GM21367 (cell line): ENCODE measurements around the gene ADAMTSL3.
"Not testable (repeated sequence)": the region's sequence is repeated elsewhere in the genome, so short reads cannot be mapped to it uniquely, and the experiment has no call there.

Experiments
- ATAC-seq: cut with Tn5 transposase; IDR thresholded peaks from one replicate; pipeline ENCODE4 v1.9.1; 2021; ENCODE audit not compliant: unreplicated experiment

The ADAMTSL3 gene

GRCh38 chr15:83747050-83747717 lies 93.3 kb downstream of the ADAMTSL3 start:
- no peak for ATAC-seq

GRCh38 chr15:83747718-83748110 lies 93.8 kb downstream of the ADAMTSL3 start:
- no peak for ATAC-seq

DNA sequence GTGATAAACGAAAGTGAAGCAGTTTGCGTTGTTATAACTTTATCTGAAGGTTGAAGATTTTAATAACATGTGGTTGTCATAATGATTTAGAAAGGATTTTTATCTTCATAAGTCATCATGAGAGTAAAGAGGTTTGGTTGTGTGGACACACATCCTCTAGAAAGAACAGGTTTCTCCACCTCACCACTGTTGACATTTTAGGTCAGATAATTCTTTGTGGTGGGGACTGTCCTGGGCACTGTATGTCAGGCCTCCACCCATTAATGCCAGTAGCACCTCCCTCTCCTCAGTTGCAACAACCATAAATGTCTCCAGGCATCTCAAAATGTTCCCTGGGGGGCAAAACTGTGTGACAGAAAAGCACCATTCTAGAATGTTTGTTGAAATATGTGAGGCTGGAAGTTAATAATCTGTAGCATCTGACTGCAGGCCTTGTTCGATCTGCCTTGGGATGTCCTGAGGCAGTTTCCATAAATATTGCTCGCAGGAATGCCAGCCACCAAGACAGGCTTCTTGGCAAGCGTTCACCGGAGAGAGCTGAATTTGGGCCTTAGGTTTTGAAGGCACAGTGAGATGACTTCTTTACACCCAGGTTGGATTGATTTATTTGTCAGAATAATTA lies 100.1 kb downstream of the ADAMTSL3 start:
- no peak for ATAC-seq

DNA sequence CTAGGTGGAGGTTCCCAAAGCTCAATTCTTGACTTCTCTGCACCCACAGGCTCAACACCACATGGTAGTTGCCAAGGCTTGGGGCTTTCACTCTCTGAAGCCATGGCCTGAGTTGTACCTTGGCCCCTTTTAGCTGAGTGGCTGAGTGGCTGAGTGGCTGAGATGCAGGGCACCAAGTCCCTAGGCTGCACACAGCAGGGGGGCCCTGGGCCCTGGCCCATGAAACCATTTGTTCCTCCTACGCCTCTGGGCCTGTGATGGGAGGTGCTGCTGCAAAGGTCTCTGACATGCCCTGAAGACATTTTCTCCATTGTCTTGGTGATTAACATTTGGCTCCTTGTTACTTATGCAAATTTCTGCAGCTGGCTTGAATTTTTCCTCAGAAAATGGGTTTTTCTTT lies 103.4 kb downstream of the ADAMTSL3 start:
- ATAC-seq: not testable (repeated sequence)

- no peak for ATAC-seq
Measured at GRCh38 chr15:83762367-83762766, 108.4 kb downstream of the ADAMTSL3 start.

GRCh38 chr15:83764201-83764838 lies 110.4 kb downstream of the ADAMTSL3 start:
- ATAC-seq: no peak

DNA sequence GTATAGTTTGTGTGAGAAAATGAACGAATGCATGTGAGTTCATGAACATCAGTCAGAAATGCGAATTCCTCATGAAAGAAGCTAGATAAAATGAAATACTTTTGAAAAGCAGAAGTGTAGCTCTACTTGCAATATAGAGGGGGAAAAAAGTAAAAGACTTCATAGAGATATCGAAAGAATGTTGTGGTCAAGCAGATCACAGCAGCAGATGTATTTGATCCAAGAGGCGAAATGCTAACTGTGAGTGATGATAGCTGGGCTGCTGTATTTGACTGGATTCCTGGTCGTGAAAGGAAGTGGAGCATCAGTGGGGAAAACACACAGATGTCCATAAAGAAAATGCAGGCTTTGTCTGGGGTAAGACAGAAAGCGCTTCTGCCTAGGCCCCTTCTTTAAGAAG lies 112.4 kb downstream of the ADAMTSL3 start:
- ATAC-seq: no peak

- ATAC-seq: no peak
Measured at GRCh38 chr15:83767741-83768140, 113.8 kb downstream of the ADAMTSL3 start.

DNA sequence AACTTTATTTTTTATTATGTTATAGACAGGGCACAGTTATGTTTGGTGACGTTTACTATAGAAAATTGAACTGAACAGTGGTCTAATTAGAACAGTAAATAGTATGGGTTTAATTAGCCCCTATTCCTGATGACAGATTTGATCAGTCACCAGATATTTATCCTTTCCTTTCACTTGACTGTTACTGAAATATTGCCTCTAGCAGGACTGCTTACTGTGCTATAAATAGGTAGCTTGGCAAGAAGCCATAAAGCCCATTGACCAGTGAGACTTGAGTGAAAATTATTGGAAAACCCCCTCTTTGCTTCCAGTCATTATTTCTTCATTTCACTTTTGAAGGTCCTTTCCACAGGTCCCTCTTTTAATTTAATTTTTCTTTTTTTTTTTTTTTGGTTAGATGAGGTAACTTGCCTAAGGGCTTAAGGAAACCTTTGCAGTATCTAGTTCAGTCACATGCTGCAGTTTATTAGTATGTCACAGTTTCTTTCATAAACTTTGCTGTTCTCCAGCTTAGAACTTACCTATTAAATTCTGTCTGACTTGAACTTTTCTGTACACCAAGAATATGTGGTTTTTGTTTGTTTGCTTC lies 115.6 kb downstream of the ADAMTSL3 start:
- ATAC-seq: no peak

DNA sequence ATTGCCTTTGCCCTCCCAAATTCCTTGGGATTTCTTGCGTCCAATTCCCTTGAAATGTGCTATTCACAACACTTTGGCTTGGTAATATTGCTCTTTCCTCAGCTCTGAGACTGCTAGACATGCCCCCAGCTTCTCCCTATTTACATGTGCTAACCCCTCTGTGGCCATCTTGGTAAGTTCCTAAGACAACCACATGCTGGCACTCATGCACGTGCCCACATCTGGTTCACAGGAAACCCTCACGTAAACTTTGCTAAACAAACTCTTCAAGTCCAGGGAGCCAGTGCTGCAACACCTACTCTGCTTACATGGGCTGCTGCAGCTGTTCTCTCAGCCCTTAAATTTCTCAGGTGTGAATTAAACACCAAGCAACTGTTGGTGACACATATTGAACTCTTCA lies 121.8 kb downstream of the ADAMTSL3 start:
- no peak for ATAC-seq

DNA sequence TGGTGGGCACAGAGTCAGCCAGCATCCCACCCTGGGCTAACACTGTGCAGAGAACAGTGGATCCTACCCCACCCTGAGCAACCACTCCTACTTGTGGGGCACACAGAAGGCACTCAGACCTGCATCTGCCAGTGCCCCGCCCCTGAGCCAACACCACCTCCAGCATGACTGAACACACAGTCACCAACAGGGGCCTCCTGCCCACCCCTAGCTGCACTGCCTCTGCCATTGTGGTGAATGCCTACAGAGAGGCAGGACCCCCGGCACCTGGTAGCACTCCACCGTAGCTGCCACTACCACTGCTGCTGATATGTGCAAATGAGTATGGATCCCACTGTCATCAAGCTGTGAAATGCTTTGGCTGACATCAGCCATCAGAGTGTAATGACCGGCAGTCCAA lies 123.1 kb downstream of the ADAMTSL3 start:
- no peak for ATAC-seq

- ATAC-seq: no peak
Measured at GRCh38 chr15:83783227-83783626, 129.3 kb downstream of the ADAMTSL3 start.

- ATAC-seq: no peak
Measured at GRCh38 chr15:83784975-83785374, 131.1 kb downstream of the ADAMTSL3 start.

DNA sequence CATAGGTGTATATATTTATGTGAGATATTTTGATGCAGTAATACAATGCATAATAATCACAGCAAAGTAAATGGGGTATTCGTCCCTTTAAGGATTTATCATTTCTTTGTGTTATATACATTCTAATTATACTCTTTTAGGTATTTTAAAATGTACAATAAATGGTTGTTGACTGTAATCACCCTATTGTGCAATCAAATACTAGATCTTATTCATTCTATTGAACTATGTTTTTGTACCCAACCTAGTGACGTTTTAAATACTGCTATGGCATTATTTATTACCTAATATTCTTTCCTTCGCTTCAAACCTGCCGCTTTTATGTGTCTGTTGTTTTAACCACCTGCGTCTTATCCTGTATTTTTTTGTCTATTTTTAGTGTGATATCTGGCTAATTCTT lies 132.4 kb downstream of the ADAMTSL3 start:
- no peak for ATAC-seq

DNA sequence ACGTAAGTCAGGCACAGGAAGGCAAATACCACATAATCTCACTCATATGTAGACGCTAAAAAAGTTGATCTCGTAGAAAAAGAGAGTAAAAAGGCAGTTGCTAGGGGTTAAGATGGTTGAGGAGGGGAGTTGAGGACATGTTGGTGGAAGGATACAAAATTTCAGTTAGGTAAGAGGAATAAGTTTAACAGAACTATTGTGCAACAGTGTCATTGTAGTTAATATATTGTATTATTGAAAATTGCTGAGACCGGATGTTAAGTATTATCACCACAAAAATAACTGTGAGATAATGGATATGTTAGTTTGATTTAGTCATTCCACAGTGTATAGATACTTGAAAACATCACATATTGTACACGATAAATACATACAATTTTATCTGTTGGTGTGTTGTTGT lies 139.1 kb downstream of the ADAMTSL3 start:
- ATAC-seq: no peak

DNA sequence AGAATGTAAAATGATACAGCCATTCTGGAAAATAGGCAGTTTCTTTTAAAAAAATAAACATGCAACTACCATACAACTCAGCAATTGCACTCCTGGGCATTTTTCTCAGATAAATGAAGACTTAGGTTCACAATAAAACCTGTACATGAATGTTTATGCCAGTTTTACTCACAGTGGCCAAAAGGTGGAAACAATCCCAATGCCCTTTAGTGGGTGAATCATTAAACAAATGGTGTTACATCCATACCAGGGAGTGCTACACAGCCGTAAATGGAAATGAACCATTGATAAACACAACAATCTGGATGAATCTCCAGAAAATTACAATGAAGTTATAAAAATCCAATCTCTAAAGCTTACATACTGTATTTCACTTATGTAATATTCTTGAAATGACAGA lies 140.3 kb downstream of the ADAMTSL3 start:
- no peak for ATAC-seq

DNA sequence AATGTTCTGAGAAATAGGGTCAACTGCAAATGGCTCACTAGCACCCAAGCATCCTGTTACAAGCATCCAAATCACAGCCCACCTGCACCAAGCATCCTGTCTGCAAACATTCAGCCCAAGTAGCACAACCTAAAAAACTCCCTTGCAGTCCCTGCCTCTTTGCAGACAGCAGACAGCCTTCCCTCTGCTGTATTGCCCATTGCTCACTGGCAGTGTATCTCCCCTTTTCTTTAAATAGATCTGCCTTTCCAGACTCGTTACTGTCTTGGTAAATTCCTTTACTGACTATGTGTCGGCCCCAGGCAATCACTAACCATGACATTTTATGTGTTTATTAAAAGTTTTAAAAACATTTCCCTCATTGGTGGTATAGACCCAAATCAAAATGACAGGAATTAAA lies 155.4 kb downstream of the ADAMTSL3 start:
- no peak for ATAC-seq

DNA sequence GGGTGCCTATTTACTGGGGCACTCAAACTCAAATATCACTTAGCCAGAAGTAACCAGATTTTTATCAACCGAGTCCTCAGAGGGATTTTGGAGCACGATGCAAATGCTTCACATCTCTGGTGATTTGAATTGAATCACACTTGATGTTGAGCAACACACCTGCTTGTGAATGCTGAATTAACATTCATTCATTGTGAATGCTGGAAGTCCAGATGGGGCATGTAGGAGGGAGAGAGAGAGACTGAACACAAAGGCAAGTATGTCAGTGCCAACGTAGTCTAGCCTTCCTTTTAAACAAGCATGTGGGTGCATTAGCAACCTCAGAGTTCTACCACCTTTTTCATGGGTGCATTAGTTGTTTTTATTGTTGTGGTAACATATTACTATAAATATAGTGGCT lies 156.2 kb downstream of the ADAMTSL3 start:
- ATAC-seq: no peak

GRCh38 chr15:83813682-83814081 lies 159.8 kb downstream of the ADAMTSL3 start:
- no peak for ATAC-seq

GRCh38 chr15:83815506-83815905 lies 161.6 kb downstream of the ADAMTSL3 start:
- no peak for ATAC-seq

GRCh38 chr15:83816124-83816883 lies 162.4 kb downstream of the ADAMTSL3 start:
- no peak for ATAC-seq
